Nephron (organoid): ENCODE results near the gene CCDC171.

ENCODE experiments used
- H3K27ac Mint-ChIP-seq, 3 experiments: 2 replicates each; pipeline ENCODE4 v1.8.0; 2020; ENCODE audit warnings: mixed read lengths in 3 of 3, mild to moderate bottlenecking in 2 of 3, moderate library complexity in 1 of 3
- H3K27me3 Mint-ChIP-seq: 2 replicates; pipeline ENCODE4 v1.8.0; 2021; ENCODE audit warnings: low read depth, mild to moderate bottlenecking, moderate library complexity, mixed read lengths
- H3K36me3 Mint-ChIP-seq: 2 replicates; pipeline ENCODE4 v1.8.0; 2020; ENCODE audit warnings: low read depth, mixed read lengths
- H3K4me1 Mint-ChIP-seq: 2 replicates; pipeline ENCODE4 v1.8.0; 2020; ENCODE audit warnings: mixed read lengths
- H3K4me3 Mint-ChIP-seq, 3 experiments: 2 replicates each; pipeline ENCODE4 v1.8.0; 2020; ENCODE audit warnings: mild to moderate bottlenecking in 3 of 3, mixed read lengths in 3 of 3, moderate library complexity in 2 of 3
- H3K9me3 Mint-ChIP-seq: 2 replicates; pipeline ENCODE4 v1.8.0; 2020; ENCODE audit warnings: mixed read lengths
- TF ChIP-seq, protein P1 (sequence below), 3 experiments: fragments of 200-600 bp; sonication (generic); IDR thresholded peaks; one replicate each; pipeline ENCODE4 v1.5.0; 2021; ENCODE audit warnings: antibody characterized with exemption in 3 of 3; ENCODE audit not compliant: unreplicated experiment in 3 of 3

The CCDC171 gene

DNA sequence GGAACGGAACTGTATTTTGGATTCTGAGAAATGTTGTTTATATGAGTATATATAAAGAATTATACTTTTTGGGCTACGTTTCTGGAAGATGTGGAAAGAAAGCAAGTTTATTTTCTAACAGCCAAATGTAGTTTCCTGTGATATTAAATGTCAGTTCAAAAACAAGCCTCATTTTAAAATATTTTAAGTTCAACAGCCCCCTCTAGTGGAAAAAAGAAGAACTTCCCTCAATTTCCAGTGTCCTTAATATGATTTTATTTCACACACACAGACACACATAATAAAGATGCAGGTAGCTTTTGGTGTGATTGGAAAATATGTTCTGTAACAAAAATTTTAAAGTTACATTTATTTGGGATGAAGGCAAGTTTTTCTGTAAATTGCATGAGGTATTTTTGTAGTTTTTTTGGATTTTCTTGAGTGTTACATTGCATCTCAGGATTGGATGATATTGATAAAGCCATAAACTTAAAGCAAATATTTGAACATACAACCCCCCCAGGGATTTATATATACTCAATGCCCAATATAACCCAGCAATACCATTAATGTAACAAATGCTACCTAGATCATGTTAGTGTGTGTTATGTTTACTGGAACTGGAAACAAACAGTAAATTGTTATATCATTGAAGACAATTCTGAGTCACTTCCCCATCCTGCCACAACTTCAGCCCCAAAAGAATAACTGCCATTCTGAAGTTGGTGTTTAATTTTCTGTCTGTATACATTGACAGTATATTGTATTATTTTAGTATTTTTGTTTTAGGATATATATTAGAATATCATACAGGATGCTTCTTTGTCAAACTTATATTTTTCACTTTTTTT lies 54.0 kb downstream of the CCDC171 start:
- H3K27ac Mint-ChIP-seq, result peak overlapping the region in 1 of 3 experiments; percentile 13

DNA sequence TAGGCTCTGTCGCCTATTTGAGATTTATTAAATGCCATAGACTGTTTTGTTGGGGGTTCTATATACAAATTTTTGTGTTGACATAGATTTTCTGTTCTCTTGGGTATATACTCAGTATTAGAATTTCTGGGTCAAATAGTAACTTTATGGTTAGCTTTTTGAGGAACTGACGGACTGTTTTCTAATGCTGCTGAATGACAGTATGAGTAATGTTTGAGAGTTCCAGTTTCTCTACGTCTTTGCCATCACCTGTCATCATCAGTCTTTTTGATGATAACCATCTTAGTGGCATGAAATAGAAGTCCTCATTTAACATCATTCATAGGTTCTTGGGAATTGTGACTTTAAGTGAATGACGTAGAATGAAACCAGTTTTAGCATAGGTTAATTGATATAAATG lies 60.1 kb downstream of the CCDC171 start:
- TF ChIP-seq, protein P1, sequence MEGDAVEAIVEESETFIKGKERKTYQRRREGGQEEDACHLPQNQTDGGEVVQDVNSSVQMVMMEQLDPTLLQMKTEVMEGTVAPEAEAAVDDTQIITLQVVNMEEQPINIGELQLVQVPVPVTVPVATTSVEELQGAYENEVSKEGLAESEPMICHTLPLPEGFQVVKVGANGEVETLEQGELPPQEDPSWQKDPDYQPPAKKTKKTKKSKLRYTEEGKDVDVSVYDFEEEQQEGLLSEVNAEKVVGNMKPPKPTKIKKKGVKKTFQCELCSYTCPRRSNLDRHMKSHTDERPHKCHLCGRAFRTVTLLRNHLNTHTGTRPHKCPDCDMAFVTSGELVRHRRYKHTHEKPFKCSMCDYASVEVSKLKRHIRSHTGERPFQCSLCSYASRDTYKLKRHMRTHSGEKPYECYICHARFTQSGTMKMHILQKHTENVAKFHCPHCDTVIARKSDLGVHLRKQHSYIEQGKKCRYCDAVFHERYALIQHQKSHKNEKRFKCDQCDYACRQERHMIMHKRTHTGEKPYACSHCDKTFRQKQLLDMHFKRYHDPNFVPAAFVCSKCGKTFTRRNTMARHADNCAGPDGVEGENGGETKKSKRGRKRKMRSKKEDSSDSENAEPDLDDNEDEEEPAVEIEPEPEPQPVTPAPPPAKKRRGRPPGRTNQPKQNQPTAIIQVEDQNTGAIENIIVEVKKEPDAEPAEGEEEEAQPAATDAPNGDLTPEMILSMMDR (IDR thresholded peaks at IDR 0.05; ENCODE audit: unreplicated experiment in 3 of 3), result no peak
- no peaks in the 10 kb centered on the region for H3K27me3 Mint-ChIP-seq
- H3K9me3 Mint-ChIP-seq, result peaks cover 2% of the 10 kb centered on the region
- H3K4me3 Mint-ChIP-seq, result no peak overlapping the region
- H3K36me3 Mint-ChIP-seq, result peaks cover 14% of the 10 kb centered on the region
- no peak overlapping the region for H3K27ac Mint-ChIP-seq
- H3K4me1 Mint-ChIP-seq, result no peaks in the 10 kb centered on the region

More for the DNA sequence above, 54.0 kb downstream of the CCDC171 start:
- Mint-ChIP-seq H3K36me3 (no peaks in the 10 kb centered on the region), H3K4me1 (no peaks in the 10 kb centered on the region), H3K4me3 (no peak overlapping the region), H3K9me3 (no peaks in the 10 kb centered on the region), H3K27me3 (no peaks in the 10 kb centered on the region)
- TF ChIP-seq, protein P1 (IDR thresholded peaks at IDR 0.05; ENCODE audit: unreplicated experiment in 3 of 3), result peak; percentile 60 to 78 (median 70)

DNA sequence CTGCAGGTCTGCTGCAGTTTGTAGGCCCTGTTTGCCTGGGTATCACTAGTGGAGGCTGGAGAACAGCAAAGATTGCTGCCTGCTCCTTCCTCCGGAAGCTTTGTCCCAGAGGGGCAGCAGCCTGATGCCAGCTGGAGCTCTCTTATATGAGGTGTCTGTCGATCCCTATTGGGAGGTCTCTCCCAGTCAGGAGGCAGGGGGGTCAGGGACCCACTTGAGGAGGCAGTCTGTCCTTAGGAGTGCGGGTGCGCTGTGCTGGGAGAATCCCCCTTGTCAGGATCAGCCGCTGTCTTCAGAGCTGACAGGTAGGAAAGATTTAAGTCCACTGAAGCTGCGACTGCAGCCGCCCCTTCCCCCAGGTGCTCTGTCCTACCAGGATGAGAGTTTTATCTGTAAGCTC lies 64.9 kb downstream of the CCDC171 start:
- peaks cover 2% of the 10 kb centered on the region for H3K9me3 Mint-ChIP-seq
- peaks cover 8% of the 10 kb centered on the region for H3K4me1 Mint-ChIP-seq
- H3K27ac Mint-ChIP-seq, result no peak overlapping the region
- H3K36me3 Mint-ChIP-seq, result peaks cover 12% of the 10 kb centered on the region
- H3K27me3 Mint-ChIP-seq, result no peaks in the 10 kb centered on the region
- TF ChIP-seq, protein P1 (IDR thresholded peaks at IDR 0.05; ENCODE audit: unreplicated experiment in 3 of 3), result no peak
- no peak overlapping the region for H3K4me3 Mint-ChIP-seq

DNA sequence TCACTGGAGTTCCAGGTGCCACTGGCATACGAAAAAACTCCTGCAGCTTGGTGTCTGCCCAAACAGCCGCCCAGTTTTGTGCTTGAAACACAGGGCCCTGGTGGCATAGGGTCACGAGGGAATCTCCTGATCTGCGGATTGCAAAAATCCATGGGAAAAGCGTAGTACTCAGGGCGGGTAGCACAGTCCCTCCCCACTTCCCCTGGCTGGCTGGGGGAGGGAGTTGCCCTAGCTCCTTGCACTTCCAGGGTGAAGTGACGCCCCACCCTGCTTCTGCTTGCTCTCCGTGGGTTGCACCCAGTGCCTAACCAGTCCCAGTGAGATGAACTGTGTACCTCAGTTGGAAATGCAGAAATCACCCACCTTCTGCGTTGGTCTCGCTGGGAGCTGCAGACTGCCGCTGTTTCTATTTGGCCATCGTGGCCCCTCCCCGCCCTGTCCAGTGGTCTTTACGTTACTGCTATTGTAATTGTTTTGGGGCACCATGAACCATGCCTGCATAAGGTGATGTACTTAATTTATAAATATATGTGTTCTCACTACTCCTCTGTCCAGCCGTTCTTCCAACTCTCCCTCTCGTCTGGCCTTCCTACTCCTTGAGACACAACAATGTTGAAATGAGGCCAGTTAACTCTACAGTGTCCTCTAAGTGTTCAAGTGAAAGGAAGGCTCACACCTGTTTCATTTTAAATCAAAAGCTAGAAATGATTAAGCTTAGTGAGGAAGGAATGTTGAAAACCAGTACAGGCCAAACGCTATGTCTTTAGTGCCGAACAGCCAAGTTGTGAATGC lies 65.9 kb downstream of the CCDC171 start:
- Mint-ChIP-seq H3K4me1 (peaks cover 8% of the 10 kb centered on the region), H3K36me3 (peaks cover 9% of the 10 kb centered on the region), H3K27me3 (no peaks in the 10 kb centered on the region), H3K4me3 (no peak overlapping the region), H3K27ac (peak overlapping the region; percentile 59 to 80 (median 79)), H3K9me3 (peaks cover 2% of the 10 kb centered on the region)
- TF ChIP-seq, protein P1 (IDR thresholded peaks at IDR 0.05; ENCODE audit: unreplicated experiment in 3 of 3), result no peak

DNA sequence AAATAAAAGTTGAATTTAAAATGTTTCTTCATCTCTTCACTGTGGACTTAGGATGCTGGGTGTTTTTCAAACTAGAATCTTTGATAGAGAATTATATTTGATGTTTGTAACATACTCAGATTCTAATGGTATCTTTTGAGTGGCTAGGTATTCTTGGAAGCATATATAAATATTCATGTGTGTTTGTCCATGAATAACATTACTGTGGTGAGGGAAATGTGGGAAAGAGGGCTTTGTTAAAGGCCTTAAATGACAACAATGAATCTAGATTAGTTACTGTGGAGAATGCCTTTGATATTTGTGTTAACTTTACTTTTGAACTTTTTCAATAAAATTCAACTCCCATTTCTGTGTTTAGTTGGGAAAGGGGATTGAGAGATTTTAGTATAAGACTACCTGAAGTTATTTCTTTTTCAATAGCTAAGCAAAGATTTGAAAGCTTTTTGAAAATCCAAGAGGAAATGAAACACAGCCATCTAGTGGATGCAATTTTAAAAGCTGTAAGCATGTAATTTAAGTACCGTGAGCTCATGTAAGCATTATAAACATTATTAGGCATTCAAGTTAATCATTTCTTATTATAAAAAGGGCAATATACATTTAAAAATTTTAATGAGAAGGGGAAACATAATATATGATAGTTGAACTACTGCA lies 69.6 kb downstream of the CCDC171 start:
- Mint-ChIP-seq H3K9me3 (peaks cover 14% of the 10 kb centered on the region), H3K36me3 (peaks cover 33% of the 10 kb centered on the region), H3K4me3 (no peak overlapping the region), H3K4me1 (peaks cover 8% of the 10 kb centered on the region), H3K27ac (peak overlapping the region; percentile 46 to 81 (median 75)), H3K27me3 (no peaks in the 10 kb centered on the region)
- TF ChIP-seq, protein P1 (IDR thresholded peaks at IDR 0.05; ENCODE audit: unreplicated experiment in 3 of 3), result peak; percentile 36 to 58 (median 51)
